ENCODE data around the gene CYP2W1.
"Not testable (repeated sequence)": the region's sequence is repeated elsewhere in the genome, so short reads cannot be mapped to it uniquely, and the experiment has no call there.

CYP2W1 gene

GRCh38 chr7:952548-953441 lies 30.2 kb upstream of the CYP2W1 start:
- DNase-seq, result no peak

DNA sequence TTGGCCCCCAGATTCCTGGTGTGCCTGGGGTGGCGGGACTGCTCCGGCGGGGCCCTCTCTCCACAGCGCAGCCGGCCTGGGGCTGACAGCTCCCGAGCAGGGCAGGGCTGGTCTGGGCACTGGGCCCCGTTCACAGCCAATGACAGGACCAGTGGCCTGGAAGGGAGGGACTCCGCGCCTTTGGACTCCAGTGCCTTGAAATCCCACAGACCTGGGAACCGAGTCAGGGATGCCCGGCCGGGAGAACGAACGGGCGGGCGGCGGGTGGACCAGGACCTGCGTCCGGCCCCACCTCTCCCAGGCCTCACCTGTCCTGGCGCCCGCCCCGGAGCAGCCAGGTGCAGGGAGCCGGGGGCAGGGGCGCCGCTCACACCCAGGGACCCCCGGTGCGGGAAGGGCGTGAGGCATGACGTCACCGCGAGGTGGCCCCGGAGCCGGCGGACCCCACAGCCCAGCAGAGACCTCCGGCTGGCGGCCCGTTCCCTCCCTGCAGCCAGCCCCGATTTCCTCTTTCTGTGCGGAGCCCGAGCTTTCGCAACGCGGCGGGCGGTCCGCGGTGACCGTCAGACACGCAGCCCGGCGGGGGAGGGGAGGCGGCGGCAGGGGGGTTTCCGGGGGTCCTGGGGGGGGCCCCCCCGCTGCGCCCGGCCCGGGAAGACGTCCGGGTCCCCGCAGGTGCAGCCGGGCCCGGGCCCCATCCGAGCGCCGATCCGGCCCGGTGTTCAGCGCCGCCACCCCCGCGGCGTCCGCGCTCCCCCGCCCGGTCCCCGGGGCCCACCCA lies 29.2 kb upstream of the CYP2W1 start:
- DNase-seq, result no peak

- no peak for DNase-seq
These were observed 28.4 kb upstream of the CYP2W1 start, which contains the start of gene ADAP1 for GRCh38 chr7:954330-955238. Gene ADAP1 (minus strand): TSS chr7:954680. CDS start chr7:954477, 203 bp downstream.

GRCh38 chr7:956031-956430 lies 26.9 kb upstream of the CYP2W1 start:
- DNase-seq, result no peak

- no peak for DNase-seq
These were observed 25.4 kb upstream of the CYP2W1 start for GRCh38 chr7:957418-958220.

DNA sequence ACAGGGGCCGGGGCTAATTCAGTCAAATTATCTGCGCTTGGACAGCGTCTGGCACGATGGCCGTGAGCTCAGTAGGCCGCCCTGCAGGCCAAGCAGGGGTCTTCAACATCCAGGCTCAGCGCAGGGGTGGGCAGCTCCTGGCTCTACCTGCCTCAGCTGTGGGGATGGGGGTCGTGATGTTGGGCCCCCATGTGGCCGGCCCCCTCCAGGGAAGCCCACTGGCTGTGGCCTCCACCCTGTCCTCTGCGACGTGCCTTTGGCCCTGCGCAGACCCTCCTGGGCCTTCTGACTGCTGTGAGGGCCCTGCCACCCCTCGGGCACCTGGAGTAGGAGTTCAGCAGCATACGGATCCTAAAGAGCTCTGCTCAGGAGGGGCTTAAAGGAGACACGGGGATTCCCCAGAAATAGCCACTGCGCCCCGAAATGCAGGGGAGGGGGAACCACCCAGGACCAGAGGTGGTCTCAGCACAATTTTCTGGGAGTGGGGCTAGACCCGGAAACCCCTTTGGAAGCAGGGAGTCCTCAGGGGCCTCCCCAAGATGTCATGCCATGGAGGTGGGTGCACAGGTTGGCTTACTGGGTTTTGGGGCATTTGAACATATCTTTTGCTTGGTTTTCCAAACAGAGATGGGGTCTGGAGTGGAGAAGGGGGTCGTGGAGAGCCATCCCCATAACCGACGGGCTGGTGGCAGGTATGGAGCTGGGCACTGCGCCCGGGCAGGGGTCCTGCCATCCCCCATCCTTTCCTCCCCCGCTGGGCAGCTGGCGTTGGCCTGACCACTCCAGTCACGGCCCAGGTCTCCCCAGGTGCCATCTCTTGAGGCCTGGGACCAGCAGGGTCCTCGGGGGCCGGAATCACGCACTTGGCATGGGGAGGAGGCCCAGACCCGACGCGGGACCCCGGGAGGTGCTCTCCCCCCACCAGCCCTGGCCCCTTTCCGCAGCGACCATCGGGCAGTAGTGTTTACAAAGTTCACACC lies 24.5 kb upstream of the CYP2W1 start:
- DNase-seq, result no peak

DNA sequence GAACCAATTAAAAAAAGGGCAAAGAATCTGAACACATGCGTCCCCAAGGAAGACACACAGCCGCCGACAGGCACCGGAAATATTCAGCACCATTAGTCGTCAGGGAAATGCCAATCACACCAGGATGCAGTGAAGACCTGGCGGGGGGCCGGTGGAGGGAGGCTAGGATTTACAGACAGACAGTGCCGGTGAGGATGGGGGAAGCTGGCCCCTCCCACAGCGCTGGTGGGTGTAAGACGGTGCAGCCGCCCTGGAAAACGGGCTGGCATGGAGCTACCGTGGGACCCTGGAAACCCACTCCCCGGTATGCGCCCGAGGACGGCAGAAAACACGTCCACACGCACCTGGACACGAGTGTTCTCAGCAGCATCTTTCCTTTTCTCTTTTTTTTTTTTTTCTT lies 23.7 kb upstream of the CYP2W1 start:
- DNase-seq, result no peak

- not testable (repeated sequence) for DNase-seq
These were observed 23.2 kb upstream of the CYP2W1 start for GRCh38 chr7:959740-960139.

DNA sequence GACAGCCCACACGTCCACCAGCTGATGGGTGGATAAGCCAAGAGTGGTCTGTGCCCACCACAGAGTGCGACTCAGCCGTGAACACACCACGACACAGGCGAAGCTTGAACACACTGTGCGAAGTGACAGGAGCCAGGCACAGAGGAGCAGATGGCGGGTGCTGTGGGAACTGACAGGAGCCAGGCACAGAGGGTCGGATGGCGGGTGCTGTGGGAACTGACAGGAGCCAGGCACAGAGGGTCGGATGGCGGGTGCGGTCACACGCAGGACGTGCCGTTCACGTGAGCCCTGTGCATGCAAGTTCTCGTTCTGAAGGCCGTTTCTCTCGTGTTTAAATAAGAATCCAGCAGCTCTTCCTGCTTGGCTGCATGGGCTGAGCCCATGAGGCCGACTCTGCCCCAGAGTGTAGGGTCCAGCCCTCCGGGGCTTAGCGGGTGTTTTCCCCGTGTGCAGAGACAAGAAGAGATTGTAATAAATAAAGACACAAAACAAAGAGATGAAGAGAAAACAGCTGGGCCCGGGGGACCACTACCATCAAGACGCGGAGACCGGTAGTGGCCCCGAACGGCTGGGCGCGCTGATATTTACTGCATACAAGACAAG lies 22.6 kb upstream of the CYP2W1 start:
- DNase-seq, result no peak

DNA sequence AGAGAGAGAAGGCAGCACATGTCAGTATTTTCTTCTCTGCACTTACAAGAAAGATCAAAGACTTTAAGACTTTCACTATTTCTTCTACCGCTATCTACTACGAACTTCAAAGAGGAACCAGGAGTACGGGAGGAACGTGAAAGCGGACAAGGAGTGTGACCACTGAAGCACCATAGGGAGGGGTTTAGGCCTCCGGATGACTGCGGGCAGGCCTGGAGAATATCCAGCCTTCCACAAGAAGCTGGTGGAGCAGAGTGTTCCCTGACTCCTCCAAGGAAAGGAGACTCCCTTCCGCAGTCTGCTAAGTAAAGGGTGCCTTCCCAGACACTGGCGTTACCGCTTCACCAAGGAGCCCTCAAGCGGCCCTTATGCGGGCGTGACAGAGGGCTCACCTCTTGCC lies 22.0 kb upstream of the CYP2W1 start:
- not testable (repeated sequence) for DNase-seq

- DNase-seq, result no peak
These were observed 21.2 kb upstream of the CYP2W1 start for GRCh38 chr7:961546-962400.

GRCh38 chr7:962401-963081 lies 20.4 kb upstream of the CYP2W1 start:
- no peak for DNase-seq

GRCh38 chr7:963236-964078 lies 19.5 kb upstream of the CYP2W1 start:
- DNase-seq, result no peak

DNA sequence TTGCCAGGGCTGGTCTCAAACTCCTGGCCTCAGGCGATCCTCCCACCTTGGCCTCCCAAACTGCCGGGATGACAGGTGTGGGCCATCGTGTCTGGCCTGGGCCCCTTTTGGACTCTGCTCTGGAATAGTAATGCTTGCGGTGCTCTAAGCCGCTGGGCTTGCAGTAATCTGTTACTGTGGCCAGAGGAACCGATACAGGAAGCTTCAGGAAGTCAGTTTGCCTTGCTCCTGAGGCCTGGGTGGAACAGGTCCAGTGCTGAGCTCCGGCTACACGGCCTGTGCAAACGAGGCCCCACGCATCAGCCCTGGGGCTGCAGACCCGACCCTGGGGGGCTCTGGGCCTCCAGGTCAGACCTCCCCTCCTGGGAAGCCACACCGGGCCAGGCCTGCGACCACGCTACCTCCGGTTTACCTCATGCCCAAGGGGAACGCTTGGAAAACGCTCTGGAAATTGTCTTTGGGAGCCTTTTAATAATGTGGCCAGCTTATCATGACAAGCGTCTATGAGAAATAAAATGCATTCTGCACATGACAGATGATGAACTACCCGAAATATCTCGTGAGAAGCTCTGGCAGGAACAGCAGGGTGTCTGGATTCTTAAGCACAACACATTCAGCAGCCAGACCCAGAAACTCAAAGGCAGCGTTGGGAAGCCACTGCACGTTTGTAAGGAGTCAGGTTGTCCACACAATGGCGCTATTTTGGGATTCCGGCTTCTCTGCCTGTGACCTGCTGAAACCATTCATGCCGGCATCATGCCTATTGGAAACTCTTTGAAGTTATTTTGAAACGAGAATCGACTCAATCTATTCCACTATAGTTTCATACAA lies 18.4 kb upstream of the CYP2W1 start:
- no peak for DNase-seq

GRCh38 chr7:966291-967069 lies 16.5 kb upstream of the CYP2W1 start:
- DNase-seq, result no peak
